Measurements from ENCODE around the gene ACTR3. TPM values are rescaled to one million over a fixed set of nuclear protein-coding genes. Genes with fewer than 3 reads are reported as not detected.

The ACTR3 gene
- total RNA-seq, 1 donor from 2014 or later, result 638 TPM

GRCh38 chr2:113977060-113977659 lies 87.3 kb downstream of the ACTR3 start:
- ChIA-PET POLR2A (no interaction called here), CTCF (interaction anchor here (1.0 kb wide), 1 partner anchor 11 kb away, joined by 3 read pairs; no protein-coding TSS in a partner anchor)
- no peak for TF ChIP-seq CTCF (IDR thresholded peaks at IDR 0.05)
- Mint-ChIP-seq H3K27me3 (no peaks in the 10 kb centered on the region), H3K4me3 (no peak overlapping the region), H3K27ac (no peak overlapping the region), H3K4me1 (peaks cover 8% of the 10 kb centered on the region), H3K9me3 (peaks cover 2% of the 10 kb centered on the region), H3K36me3 (ENCODE audit: low read depth) (peaks cover 42% of the 10 kb centered on the region)
- DNase-seq (no peak), ATAC-seq (ENCODE audit: low read depth) (no peak)
- intact Hi-C loops (cut with micrococcal nuclease), result no loop called here

GRCh38 chr2:113977660-113978523 lies 88.0 kb downstream of the ACTR3 start:
- H3K4me1 Mint-ChIP-seq, result peaks cover 2% of the 10 kb centered on the region
- ATAC-seq (ENCODE audit: low read depth) (no peak), DNase-seq (no peak)
- peaks cover 36% of the 10 kb centered on the region for H3K36me3 Mint-ChIP-seq (ENCODE audit: low read depth)
- CTCF ChIA-PET, result interaction anchor here (1.0 kb wide), 1 partner anchor 12 kb away, joined by 3 read pairs; no protein-coding TSS in a partner anchor
- no peaks in the 10 kb centered on the region for H3K27me3 Mint-ChIP-seq
- TF ChIP-seq CTCF (IDR thresholded peaks at IDR 0.05), result no peak
- peak overlapping the region; percentile 16 for H3K27ac Mint-ChIP-seq
- H3K4me3 Mint-ChIP-seq, result no peak overlapping the region
- intact Hi-C loops (cut with micrococcal nuclease), result no loop called here
- POLR2A ChIA-PET, result interaction anchor here (1.6 kb wide), 1 partner anchor 11 kb away, joined by 4 read pairs; no protein-coding TSS in a partner anchor
- H3K9me3 Mint-ChIP-seq, result peaks cover 2% of the 10 kb centered on the region

- intact Hi-C loops (cut with micrococcal nuclease), result no loop called here
- CTCF ChIA-PET, result interaction anchor here (1.1 to 1.4 kb wide), 3 partner anchors 9 to 222 kb away, joined by 3 to 5 read pairs (median 4); partner anchors contain the start of gene SLC35F5
- peaks cover 36% of the 10 kb centered on the region for H3K36me3 Mint-ChIP-seq (ENCODE audit: low read depth)
- H3K27me3 Mint-ChIP-seq, result no peaks in the 10 kb centered on the region
- H3K4me3 Mint-ChIP-seq, result no peak overlapping the region
- DNase-seq (no peak), ATAC-seq (ENCODE audit: low read depth) (no peak)
- H3K27ac Mint-ChIP-seq, result peak overlapping the region; percentile 16
- peaks cover 2% of the 10 kb centered on the region for H3K4me1 Mint-ChIP-seq
- H3K9me3 Mint-ChIP-seq, result peaks cover 2% of the 10 kb centered on the region
- POLR2A ChIA-PET, result interaction anchor here (1.6 kb wide), 1 partner anchor 12 kb away, joined by 4 read pairs; no protein-coding TSS in a partner anchor
- TF ChIP-seq CTCF (IDR thresholded peaks at IDR 0.05), result no peak
Measured at GRCh38 chr2:113978524-113979190, 88.8 kb downstream of the ACTR3 start.

GRCh38 chr2:113979191-113980128 lies 89.6 kb downstream of the ACTR3 start:
- intact Hi-C loops (cut with micrococcal nuclease), result no loop called here
- ATAC-seq (ENCODE audit: low read depth) (peak; percentile 54), DNase-seq (peak; percentile 49)
- POLR2A ChIA-PET, result interaction anchor here (0.6 to 1.6 kb wide), 2 partner anchors 13 to 1366 kb away, joined by 3 to 4 read pairs; no protein-coding TSS in a partner anchor
- peaks cover 2% of the 10 kb centered on the region for H3K9me3 Mint-ChIP-seq
- peak; percentile 55 for TF ChIP-seq CTCF (IDR thresholded peaks at IDR 0.05)
- no peaks in the 10 kb centered on the region for H3K27me3 Mint-ChIP-seq
- H3K27ac Mint-ChIP-seq, result no peak overlapping the region
- no peak overlapping the region for H3K4me3 Mint-ChIP-seq
- H3K4me1 Mint-ChIP-seq, result peaks cover 2% of the 10 kb centered on the region
- CTCF ChIA-PET, result interaction anchor here (1.1 to 1.4 kb wide), 3 partner anchors 10 to 223 kb away, joined by 3 to 5 read pairs (median 4); partner anchors contain the start of gene SLC35F5
- peaks cover 31% of the 10 kb centered on the region for H3K36me3 Mint-ChIP-seq (ENCODE audit: low read depth)

All from activated B cell treated with CpG ODN at 0.5 μM for 24 hours (primary cell).